ENCODE data around the gene DRAP1. TPM values are rescaled to one million over a fixed set of nuclear protein-coding genes. Genes with fewer than 3 reads are reported as not detected.

Gene DRAP1
- total RNA-seq, 6 donors from 2014 or later, result 60.3 to 111 (median 80.0) TPM

- no peaks in the 10 kb centered on the region for H3K4me1 ChIP-seq
- H3K27ac ChIP-seq, result no peak overlapping the region
- H3K9me3 ChIP-seq, result no peaks in the 10 kb centered on the region
- H3K36me3 ChIP-seq, result no peaks in the 10 kb centered on the region
- TF ChIP-seq, protein P1, sequence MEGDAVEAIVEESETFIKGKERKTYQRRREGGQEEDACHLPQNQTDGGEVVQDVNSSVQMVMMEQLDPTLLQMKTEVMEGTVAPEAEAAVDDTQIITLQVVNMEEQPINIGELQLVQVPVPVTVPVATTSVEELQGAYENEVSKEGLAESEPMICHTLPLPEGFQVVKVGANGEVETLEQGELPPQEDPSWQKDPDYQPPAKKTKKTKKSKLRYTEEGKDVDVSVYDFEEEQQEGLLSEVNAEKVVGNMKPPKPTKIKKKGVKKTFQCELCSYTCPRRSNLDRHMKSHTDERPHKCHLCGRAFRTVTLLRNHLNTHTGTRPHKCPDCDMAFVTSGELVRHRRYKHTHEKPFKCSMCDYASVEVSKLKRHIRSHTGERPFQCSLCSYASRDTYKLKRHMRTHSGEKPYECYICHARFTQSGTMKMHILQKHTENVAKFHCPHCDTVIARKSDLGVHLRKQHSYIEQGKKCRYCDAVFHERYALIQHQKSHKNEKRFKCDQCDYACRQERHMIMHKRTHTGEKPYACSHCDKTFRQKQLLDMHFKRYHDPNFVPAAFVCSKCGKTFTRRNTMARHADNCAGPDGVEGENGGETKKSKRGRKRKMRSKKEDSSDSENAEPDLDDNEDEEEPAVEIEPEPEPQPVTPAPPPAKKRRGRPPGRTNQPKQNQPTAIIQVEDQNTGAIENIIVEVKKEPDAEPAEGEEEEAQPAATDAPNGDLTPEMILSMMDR (IDR thresholded peaks at IDR 0.05), result no peak
- no peak for TF ChIP-seq EP300 (IDR thresholded peaks at IDR 0.05)
- no peak for TF ChIP-seq POLR2A (IDR thresholded peaks at IDR 0.05)
- TF ChIP-seq POLR2AphosphoS5 (IDR thresholded peaks at IDR 0.05), result no peak
- no peak overlapping the region for H3K4me3 ChIP-seq
- ATAC-seq (ENCODE audit: low FRiP score in 2 of 2) (no peak), DNase-seq (no peak)
- no peaks in the 10 kb centered on the region for H3K27me3 ChIP-seq
- WGBS, 2 donors, result 59 to 60% methylated on average over 6 of the region's 6 CpGs
Measured at GRCh38 chr11:65952052-65952521, 32.9 kb downstream of the DRAP1 start.

DNA sequence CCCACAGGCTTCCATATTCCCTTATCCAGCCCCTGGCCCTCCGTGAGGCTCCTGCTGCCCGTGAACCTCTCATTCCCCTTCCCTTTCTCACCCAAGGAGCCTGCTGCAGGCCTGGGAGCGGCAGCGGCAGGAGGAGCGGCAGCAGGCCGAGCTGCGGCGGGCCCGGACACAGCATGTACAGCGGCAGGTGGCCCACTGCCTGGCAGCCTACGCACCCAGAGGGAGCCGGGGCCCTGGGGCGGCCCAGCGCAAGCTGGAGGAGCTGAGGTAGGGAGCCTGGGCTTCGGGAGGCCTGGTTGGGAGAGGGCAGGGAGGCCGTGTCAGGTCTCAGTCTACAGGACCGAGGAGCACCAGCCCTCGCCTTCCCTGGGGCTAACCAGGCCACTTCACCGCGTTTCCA lies 34.2 kb downstream of the DRAP1 start:
- no peak for DNase-seq
- WGBS, 2 donors, result 89 to 93% methylated on average over 16 to 18 of the region's 20 CpGs
- ATAC-seq (ENCODE audit: low FRiP score in 2 of 2), result peak in 1 of 2 donors; percentile 32
- Histone ChIP-seq H3K9me3 (no peaks in the 10 kb centered on the region), H3K4me3 (no peak overlapping the region), H3K36me3 (no peaks in the 10 kb centered on the region), H3K27ac (no peak overlapping the region), H3K4me1 (no peaks in the 10 kb centered on the region), H3K27me3 (no peaks in the 10 kb centered on the region)
- no peak for TF ChIP-seq POLR2AphosphoS5 (IDR thresholded peaks at IDR 0.05)
- no peak for TF ChIP-seq POLR2A (IDR thresholded peaks at IDR 0.05)
- TF ChIP-seq, protein P1 (IDR thresholded peaks at IDR 0.05), result no peak
- TF ChIP-seq EP300 (IDR thresholded peaks at IDR 0.05), result no peak

DNA sequence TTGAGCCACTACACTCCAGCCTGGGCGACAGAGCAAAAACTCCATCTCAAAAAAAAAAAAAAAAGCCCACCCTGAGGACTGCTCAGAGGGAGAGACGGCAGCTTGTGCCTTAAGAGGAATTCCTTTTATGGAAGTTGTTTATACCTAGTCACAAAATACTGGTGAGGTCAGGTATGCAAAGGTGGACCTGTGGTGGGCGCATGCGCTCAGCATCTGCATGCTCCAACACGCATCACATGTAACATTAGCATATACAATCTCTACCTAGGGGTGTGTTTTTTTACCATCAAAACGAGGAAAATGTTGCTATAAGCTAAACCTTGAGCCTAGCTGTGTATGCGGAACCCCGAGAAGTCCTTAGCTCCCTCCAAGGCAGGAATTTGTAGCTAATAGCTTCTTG lies 35.5 kb downstream of the DRAP1 start:
- H3K27ac ChIP-seq, result no peak overlapping the region
- WGBS, 2 donors, result 77 to 85% methylated on average over 8 of the region's 8 CpGs
- H3K36me3 ChIP-seq, result no peaks in the 10 kb centered on the region
- DNase-seq (no peak), ATAC-seq (ENCODE audit: low FRiP score in 2 of 2) (no peak)
- H3K27me3 ChIP-seq, result no peaks in the 10 kb centered on the region
- no peaks in the 10 kb centered on the region for H3K4me1 ChIP-seq
- TF ChIP-seq, protein P1 (IDR thresholded peaks at IDR 0.05), result no peak
- TF ChIP-seq POLR2A (IDR thresholded peaks at IDR 0.05) (no peak), POLR2AphosphoS5 (IDR thresholded peaks at IDR 0.05) (no peak), EP300 (IDR thresholded peaks at IDR 0.05) (no peak)
- no peak overlapping the region for H3K4me3 ChIP-seq
- no peaks in the 10 kb centered on the region for H3K9me3 ChIP-seq

GRCh38 chr11:65958291-65958690 lies 39.1 kb downstream of the DRAP1 start:
- no peak for DNase-seq
- no peaks in the 10 kb centered on the region for H3K27me3 ChIP-seq
- H3K27ac ChIP-seq, result no peak overlapping the region
- no peaks in the 10 kb centered on the region for H3K9me3 ChIP-seq
- WGBS, 2 donors, result 71% methylated on average over 4 of the region's 4 CpGs
- H3K36me3 ChIP-seq, result no peaks in the 10 kb centered on the region
- no peak for ATAC-seq (ENCODE audit: low FRiP score in 2 of 2)
- H3K4me1 ChIP-seq, result peaks cover 13 to 23% (median 17%) of the 10 kb centered on the region in 4 donors
- H3K4me3 ChIP-seq, result no peak overlapping the region
- TF ChIP-seq POLR2AphosphoS5 (IDR thresholded peaks at IDR 0.05), result no peak
- TF ChIP-seq EP300 (IDR thresholded peaks at IDR 0.05), result no peak
- no peak for TF ChIP-seq POLR2A (IDR thresholded peaks at IDR 0.05)
- TF ChIP-seq, protein P1 (IDR thresholded peaks at IDR 0.05), result no peak

DNA sequence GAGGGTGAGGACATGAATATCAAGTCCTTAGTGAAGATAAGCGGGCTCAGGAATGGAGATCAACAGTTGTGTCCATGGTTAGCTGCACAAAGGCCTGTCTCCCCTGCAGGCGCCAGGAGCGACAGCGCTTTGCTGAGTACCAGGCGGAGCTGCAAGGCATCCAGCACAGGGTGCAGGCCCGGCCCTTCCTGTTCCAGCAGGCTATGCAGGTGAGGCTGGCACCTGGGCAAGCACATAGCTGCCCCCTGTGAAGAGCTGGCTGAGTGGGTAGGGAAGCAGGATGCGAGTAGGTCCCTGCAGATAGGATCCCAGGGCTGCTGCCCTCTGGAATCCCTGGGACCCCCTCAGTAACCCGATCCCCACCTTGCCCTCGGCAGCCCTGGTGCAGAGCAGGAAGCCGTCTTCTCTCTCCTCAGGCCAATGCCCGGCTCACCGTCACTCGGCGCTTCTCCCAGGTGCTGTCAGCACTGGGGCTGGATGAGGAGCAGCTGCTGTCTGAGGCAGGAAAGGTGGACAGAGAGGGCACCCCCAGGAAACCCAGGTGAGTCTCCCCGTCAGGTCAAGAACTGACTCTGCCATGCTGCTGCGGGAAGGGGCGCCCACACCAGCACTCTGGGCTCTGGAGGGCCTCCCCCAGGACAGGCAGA lies 39.7 kb downstream of the DRAP1 start:
- DNase-seq, result no peak
- Histone ChIP-seq H3K4me3 (no peak overlapping the region), H3K4me1 (peaks cover 19 to 29% (median 23%) of the 10 kb centered on the region in 4 donors), H3K36me3 (peaks cover 0 to 3% (median 1%) of the 10 kb centered on the region in 4 donors), H3K27ac (no peak overlapping the region), H3K9me3 (no peaks in the 10 kb centered on the region), H3K27me3 (no peaks in the 10 kb centered on the region)
- 79 to 82% methylated on average over 17 of the region's 17 CpGs for WGBS, 2 donors
- no peak for TF ChIP-seq POLR2A (IDR thresholded peaks at IDR 0.05)
- TF ChIP-seq EP300 (IDR thresholded peaks at IDR 0.05), result no peak
- no peak for TF ChIP-seq POLR2AphosphoS5 (IDR thresholded peaks at IDR 0.05)
- TF ChIP-seq, protein P1 (IDR thresholded peaks at IDR 0.05), result no peak
- no peak for ATAC-seq (ENCODE audit: low FRiP score in 2 of 2)
